Ishikawa (cell line): Measurements from ENCODE around the gene R3HDM4.

ENCODE experiments used
- CEBPB ChIP-seq: IDR thresholded peaks from 2 replicates; pipeline ENCODE4 v1.6.1; 2012
- CREB1 ChIP-seq: IDR thresholded peaks from 2 replicates; pipeline ENCODE4 v1.6.1; 2012; ENCODE audit warnings: low read depth
- EGR1 ChIP-seq: IDR thresholded peaks from 2 replicates; pipeline ENCODE4 v1.6.1; 2012
- EP300 ChIP-seq: IDR thresholded peaks from 2 replicates; pipeline ENCODE4 v1.6.1; 2012; ENCODE audit warnings: borderline replicate concordance
- FOXM1 ChIP-seq: IDR thresholded peaks from 2 replicates; pipeline ENCODE4 v1.6.1; 2012; ENCODE audit warnings: low read depth, borderline replicate concordance
- MAX ChIP-seq: IDR thresholded peaks from 2 replicates; pipeline ENCODE4 v1.6.1; 2012
- NFIC ChIP-seq: IDR thresholded peaks from 2 replicates; pipeline ENCODE4 v1.6.1; 2012
- RAD21 ChIP-seq: IDR thresholded peaks from 2 replicates; pipeline ENCODE4 v1.6.1; 2012; ENCODE audit warnings: low read depth
- REST ChIP-seq: IDR thresholded peaks from 2 replicates; pipeline ENCODE4 v1.6.1; 2012; ENCODE audit warnings: low read depth, mild to moderate bottlenecking
- TAF1 ChIP-seq: IDR thresholded peaks from 2 replicates; pipeline ENCODE4 v1.6.1; 2012; ENCODE audit warnings: low read depth, mild to moderate bottlenecking
- TCF12 ChIP-seq: IDR thresholded peaks from 2 replicates; pipeline ENCODE4 v1.6.1; 2012; ENCODE audit warnings: low read depth
- TEAD4 ChIP-seq: IDR thresholded peaks from 2 replicates; pipeline ENCODE4 v1.6.1; 2012
- YY1 ChIP-seq: IDR thresholded peaks from 2 replicates; pipeline ENCODE4 v1.6.1; 2012; ENCODE audit warnings: low read depth
- ZBTB7A ChIP-seq: IDR thresholded peaks from 2 replicates; pipeline ENCODE4 v1.6.1; 2012; ENCODE audit warnings: low read depth
- TF ChIP-seq, protein P1 (sequence below): IDR thresholded peaks from 2 replicates; pipeline ENCODE4 v1.6.1; 2012

The R3HDM4 gene

GRCh38 chr19:947707-948539 lies 34.9 kb upstream of the R3HDM4 start:
- TF ChIP-seq EP300, result no peak
- no peak for TF ChIP-seq TAF1
- TF ChIP-seq YY1, result no peak
- TF ChIP-seq CREB1, result no peak
- TF ChIP-seq, protein P1, sequence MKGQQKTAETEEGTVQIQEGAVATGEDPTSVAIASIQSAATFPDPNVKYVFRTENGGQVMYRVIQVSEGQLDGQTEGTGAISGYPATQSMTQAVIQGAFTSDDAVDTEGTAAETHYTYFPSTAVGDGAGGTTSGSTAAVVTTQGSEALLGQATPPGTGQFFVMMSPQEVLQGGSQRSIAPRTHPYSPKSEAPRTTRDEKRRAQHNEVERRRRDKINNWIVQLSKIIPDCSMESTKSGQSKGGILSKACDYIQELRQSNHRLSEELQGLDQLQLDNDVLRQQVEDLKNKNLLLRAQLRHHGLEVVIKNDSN, result no peak
- TF ChIP-seq EGR1, result no peak
- no peak for TF ChIP-seq ZBTB7A
- no peak for TF ChIP-seq TEAD4
- no peak for TF ChIP-seq REST
- TF ChIP-seq NFIC, result no peak
- no peak for TF ChIP-seq TCF12

DNA sequence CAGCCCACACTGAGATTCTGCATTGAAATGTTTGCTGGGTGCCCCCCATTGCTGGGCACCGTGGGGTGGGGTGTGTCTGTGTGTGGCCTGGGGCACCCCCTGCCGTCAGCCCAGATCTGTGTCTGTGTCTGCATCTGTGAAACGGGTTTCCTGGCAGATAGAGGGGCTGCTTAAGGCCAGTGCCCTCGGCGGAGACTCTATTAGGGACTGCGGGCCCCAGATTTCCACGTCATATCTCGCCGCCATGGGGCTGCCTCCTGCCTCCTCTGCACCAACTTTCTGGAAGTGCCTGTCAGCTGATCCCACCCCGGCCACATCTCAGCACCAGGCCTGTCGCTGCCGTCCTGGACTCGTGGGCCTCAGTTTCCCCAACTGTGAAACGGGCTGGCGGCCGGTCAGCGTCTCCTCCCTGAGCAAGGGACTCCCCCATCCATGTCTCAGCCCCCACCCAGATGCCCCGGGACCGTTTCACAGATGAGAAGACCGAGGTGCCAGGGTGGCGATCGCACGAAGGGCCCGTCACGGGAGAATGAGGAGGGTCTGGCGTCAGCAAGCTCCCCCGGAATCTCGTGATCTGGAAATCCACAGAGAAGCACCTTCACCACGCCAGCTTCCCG lies 34.2 kb upstream of the R3HDM4 start:
- TF ChIP-seq RAD21 (no peak), EP300 (no peak), ZBTB7A (no peak), EGR1 (no peak), MAX (no peak), TAF1 (no peak), CEBPB (no peak)
- TF ChIP-seq, protein P1, result no peak

GRCh38 chr19:945401-946252 lies 32.6 kb upstream of the R3HDM4 start:
- no peak for TF ChIP-seq CREB1
- no peak for TF ChIP-seq REST
- TF ChIP-seq MAX, result no peak
- peak; percentile 68 for TF ChIP-seq ZBTB7A

DNA sequence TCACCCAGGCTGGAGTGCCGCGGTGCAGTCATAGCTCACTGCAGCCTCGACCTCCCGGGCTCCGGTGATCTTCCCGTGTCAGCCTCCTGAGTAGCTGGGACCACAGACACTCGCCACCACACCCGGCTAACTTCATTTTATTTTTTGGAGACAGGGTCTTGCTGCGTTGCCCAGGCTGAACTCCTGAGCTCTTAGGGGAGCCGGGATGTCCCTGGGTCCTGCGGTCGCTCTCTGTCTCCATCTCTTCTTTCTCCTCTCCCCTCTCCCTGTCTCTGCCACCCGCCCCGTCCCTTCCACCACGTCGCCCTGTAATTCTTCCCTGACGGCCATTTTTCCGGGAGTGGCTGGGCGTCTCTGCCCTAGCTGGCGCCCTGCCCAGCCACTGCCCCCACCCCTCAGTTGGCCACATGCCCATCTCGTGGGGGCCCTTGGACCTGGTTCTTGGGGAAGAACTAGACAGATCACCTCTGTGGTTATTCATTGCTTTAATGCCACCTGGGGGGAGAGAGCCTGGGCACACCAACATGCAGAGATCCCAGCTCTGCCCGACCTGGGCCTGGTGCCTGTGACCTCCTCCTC lies 31.7 kb upstream of the R3HDM4 start:
- TF ChIP-seq TCF12, result peak; percentile 79
- peak; percentile 93 for TF ChIP-seq NFIC
- TF ChIP-seq REST, result no peak
- TF ChIP-seq YY1, result peak; percentile 69; the same call in 1 of the 2 replicates
- peak; percentile 49; the same call in 1 of the 2 replicates for TF ChIP-seq EP300
- TF ChIP-seq RAD21, result no peak
- TF ChIP-seq EGR1, result no peak
- no peak for TF ChIP-seq CREB1
- TF ChIP-seq MAX, result no peak
- TF ChIP-seq CEBPB, result no peak
- no peak for TF ChIP-seq FOXM1
